ENCODE measurements around the gene AKT3.

The AKT3 gene

DNA sequence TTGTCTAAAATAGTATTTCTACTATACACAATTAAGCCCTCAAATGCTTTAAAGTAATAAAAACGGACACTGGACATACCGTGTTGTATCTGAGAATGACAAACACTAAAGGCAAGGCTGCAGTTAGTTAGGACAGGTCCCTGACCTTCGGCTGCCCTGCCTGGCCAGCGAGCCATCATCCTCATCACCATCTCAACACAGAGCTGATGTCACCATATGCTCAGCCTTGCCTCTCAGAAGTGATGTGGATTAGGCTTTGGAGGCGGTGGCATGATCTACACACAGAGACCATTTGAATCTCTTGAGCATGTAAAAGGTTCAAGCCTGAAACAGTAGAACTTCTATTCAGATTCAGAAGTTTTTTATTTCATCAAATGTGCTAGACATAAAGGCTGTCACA lies 349.5 kb downstream of the AKT3 start:
- no peak for DNase-seq

GRCh38 chr1:243499711-243500110 lies 350.3 kb downstream of the AKT3 start:
- no peak for DNase-seq

DNA sequence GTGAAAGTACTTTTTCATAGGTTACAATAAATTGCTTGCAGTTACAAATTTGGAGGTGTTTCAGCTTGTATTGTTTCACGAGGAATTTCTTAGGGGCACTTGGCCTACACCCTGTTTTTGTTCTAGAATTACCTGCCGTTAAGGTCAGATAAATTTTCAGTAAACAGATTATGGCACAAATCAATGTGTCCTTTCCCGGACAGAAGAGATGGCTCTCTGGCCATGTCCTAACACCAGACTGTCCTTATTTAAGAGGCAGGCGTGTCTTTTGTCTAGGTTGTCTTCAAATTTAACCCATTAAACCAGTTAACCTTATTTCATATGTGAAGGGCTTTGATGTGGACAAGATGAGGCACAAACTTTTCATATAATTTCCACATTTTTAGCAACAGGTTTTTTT lies 350.8 kb downstream of the AKT3 start:
- no peak for DNase-seq

DNA sequence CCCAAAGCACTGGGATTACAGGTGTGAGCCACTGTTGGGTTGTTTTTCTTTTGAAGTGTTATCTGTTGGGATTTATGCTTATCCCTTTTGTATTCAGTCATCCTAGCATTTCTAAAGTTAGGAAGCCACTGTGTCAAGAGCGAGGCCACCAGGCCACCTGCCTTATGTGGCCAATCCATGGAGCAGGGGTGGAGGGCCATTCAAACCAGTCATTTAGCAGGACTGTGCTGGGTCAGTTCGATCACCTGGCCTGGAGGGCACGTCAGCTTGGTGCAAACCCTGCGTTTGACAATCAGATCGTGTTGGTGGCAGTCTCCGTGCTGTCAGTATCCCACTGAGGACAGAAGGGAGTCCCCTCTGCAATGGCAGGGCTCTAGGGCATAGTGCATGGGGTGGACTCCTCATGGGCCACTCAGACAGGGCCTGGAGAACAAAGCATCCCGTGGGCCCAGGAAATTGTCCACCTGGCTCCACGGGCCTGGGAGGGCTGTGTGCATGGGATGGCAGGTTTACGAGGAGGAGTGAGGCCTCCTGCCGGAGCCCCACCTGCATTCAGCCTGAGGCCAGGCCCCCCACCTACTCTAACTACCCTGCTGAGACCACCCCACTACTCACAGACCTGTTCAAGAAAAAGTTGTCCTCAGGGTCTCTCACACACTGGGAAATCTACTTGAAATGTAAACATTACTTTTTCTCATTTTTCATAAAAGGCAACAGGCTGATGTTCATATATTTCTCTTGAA lies 351.9 kb downstream of the AKT3 start:
- DNase-seq: no peak

DNA sequence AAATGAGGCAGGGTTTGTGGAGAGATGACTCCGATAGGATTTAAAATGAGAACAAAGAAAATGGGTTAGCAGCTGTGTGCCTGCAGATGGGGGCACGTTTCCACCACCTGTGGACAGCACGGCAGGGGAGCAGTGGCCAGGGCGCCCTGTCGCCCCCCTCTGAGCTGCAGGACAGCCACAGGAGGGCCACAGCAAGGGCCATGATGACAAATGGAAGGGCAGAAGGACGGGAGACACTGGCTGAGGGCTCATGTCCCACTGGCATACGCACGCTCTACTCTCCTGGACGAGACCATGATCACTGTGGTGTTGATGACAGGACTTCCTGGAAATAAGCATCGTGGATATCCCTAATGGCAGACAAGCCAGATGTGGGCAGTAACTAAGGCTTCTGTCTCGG lies 353.2 kb downstream of the AKT3 start:
- no peak for DNase-seq

- DNase-seq: peak in 1 of 3 donors; percentile 66
These were observed 353.8 kb downstream of the AKT3 start for GRCh38 chr1:243496187-243496646.

DNA sequence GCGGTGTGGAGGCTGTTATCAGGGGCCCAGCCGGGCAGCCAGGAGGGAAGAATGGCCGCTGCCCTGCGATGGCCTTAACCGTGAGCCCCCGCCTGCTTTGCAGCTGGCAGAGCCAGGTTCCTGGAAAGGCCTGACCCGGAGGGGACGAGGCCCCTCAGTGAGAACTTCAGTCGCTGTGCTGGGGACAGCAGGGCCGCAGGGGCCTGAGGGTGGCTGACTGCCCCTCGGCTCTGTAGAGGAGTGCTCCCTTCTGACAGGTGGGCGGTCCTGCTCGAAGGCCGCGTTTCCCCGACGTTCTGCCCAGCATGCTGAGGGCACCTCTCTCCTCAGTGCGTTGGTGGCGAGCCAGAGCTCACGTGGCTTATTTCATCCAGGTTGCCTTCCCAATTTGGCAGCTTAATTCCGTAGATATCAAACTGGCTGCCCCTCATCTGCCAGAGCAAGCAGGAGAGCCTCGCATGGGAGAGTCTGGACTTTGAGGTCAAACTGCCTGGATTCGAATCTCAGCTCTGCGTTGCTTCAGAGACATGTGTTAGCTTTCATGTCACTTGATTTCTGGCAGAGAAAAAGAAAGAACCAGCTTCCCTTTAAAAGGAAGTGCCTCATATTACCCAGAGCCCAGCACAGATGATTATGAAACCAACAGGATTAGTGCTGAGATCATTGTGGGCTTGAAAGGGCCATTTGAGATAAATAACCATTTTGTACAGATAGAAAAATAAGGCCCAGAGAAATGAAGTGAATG lies 354.4 kb downstream of the AKT3 start:
- peak; percentile 73 to 89 (median 85) for DNase-seq

DNA sequence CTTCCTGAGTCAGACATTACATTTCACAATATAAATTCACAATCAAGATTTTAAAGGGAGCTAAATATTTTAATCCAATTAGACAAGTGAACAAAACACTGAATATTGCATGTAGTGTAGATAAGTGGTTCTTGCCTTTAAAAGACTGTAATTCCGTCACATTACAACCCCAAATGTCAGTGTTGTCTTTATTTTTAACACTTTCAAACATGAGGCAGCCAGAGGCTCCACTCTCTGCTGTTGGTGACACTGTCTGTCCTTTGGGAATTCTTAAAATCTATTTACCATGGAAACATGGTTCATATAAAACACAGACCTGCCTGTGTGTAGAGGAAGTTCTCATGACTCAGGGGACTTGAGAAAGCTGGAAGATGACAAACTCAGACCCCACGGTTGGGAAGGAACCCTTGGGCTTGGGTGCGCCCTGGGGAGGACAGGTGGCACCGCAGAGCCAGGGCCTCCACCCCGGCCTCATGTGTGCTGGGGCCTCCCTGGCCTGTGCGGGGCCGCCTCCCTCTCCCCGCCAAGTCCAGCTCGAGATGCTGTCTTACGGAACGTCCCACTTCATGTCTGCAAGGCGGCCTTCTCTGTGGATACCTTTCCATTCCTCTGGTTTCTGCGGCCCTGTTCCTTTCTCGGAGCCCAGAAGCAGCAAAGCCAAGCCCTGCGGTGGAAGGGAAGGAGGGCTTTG lies 355.2 kb downstream of the AKT3 start:
- peak in 2 of 3 donors; percentile 34 to 46 for DNase-seq

GRCh38 chr1:243493156-243494129 lies 356.6 kb downstream of the AKT3 start:
- DNase-seq: no peak

DNA sequence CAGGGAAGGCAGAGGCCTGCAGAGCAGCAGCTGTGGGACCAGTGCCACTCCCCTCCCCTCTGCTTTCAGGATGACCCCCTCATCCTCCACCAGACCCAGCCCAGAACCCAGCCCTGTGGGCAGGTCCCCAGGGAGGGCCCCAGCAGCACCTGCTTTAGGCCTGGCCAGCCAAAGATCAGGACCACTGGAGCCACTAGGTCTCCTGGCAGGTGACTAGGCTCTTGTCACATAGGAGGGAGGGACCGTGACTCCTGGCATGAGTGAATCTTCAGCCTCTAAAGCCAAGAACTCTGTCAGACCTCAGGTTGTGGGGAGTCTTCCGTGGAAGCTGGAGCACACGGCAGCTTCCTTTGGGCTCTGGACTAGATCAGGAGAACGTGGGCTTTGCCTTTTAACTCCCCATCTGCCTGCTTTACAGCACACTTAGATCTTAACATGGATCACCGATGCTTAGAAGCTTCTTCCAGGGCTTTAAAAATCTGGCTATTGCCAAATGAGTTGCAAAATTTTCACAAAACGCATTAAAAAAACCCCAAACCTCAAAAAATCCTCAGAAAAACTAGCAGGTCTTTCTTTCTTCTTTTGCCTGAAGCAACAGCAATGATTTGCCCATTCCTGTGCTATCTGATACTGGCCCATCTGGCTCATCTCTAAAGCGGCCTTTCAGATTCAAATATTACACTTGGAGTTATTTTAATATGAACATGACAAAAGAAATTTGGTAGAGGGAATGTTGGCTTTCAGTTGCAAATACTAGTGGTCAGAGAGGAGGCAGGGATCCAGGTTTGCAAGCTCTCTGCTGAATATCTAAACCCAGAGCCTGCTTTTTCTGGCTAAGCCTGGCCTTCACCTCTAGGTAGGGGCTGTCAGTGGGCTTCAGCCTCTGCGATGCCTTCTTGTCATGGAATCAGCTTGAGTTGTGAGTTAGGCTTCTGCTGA lies 359.0 kb downstream of the AKT3 start:
- DNase-seq: no peak

GRCh38 chr1:243489681-243490546 lies 360.1 kb downstream of the AKT3 start:
- no peak for DNase-seq

DNA sequence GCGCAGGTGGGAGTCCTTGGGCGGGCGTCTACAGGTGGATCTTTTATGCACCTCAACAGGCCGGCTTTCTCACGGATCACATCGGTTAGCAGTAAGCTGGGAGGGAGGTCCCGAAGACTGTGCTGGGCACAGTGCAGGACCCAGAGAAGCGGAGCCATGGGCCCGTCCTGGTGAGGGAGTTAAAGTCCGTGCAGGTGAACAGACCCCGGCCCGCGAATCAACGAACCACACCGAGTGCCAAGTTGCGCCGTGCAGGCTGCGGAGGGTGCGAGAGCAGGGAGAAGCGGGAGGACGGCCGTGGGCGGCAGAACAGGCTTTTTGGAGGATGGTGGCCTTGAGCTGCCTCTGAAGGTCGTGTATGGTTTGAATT lies 360.9 kb downstream of the AKT3 start:
- DNase-seq: no peak

DNA sequence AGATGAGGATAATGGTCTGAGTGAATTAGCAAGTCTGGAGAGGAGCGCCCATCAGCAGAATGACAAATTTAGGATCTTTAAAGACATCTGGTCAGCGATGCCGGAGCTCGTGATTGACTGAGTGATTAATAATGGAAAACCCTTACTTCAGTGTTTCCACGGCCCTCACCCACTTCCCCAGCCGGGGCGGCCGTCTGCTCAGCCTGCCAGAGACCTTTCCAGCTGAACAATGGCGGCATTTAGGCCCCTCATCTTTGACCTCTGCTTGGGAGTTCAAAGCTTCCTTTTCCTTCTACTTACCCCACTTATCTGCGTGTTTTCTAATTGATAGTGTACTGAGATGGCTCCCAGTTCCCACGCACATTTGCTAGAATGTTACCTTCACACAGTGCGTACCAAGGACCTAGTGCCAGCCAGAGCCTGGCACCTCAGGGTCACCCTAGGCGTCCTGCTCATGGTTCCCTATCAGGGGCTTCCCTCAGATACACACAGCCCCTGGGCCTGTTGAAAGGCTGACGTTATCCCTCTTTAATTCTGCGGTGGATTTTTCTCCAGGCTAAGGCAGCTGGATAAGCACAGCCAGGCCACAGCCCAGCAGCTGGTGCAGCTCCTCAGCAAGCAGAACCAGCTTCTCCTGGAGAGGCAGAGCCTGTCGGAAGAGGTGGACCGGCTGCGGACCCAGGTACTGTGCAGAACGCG lies 361.4 kb downstream of the AKT3 start:
- no peak for DNase-seq

GRCh38 chr1:243487649-243488227 lies 362.3 kb downstream of the AKT3 start:
- DNase-seq: no peak

- DNase-seq: no peak
These were observed 362.9 kb downstream of the AKT3 start for GRCh38 chr1:243487036-243487648.

DNA sequence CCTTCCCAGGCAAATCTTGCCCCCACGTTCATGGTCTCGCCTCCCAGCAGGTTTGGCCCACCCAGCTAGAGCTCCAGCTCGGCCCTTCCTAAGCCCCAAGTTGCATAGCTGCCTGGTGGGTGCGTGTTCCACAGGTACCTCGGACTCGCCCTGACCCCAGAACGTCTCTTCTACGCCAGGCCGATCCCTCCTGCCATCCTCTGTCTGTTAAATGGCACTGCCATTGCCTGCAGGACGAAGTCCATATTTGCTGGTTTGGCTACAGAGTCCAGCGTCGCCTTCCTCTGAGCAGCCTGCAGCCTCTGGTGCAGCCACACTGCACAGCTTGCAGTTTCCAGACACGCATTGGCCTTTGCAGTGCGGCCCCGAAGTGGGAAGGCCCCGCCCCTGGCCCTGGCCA lies 366.1 kb downstream of the AKT3 start:
- no peak for DNase-seq

- no peak for DNase-seq
These were observed 366.8 kb downstream of the AKT3 start for GRCh38 chr1:243483071-243483771.

Measured in suppressor macrophage treated with lipopolysaccharide for 1 hour (primary cell).